WERI-Rb-1 (cell line): Measurements from ENCODE around the gene ACOXL.

Experiments
- DNase-seq: peaks from one replicate; pipeline ENCODE4 v3.0.0-alpha.2; 2020
- H3K27ac ChIP-seq: fragments of 250-450 bp; sonication (Bioruptor Pico); 2 replicates; pipeline ENCODE4 v1.5.1; 2020; ENCODE audit warnings: mild to moderate bottlenecking, moderate library complexity
- H3K27me3 ChIP-seq: fragments of 250-450 bp; sonication (Bioruptor Pico); 2 replicates; pipeline ENCODE4 v1.5.1; 2021; ENCODE audit warnings: mild to moderate bottlenecking, low read depth, moderate library complexity; ENCODE audit not compliant: insufficient read depth, severe bottlenecking
- H3K36me3 ChIP-seq: fragments of 250-450 bp; sonication (Bioruptor Pico); 2 replicates; pipeline ENCODE4 v1.5.1; 2020; ENCODE audit warnings: mild to moderate bottlenecking, moderate library complexity
- H3K4me3 ChIP-seq: 2 replicates; pipeline ENCODE4 v1.5.1; 2011; ENCODE audit warnings: low read depth, mild to moderate bottlenecking, control low read depth, low read length
- H3K9me3 ChIP-seq: fragments of 250-450 bp; sonication (Bioruptor Pico); 2 replicates; pipeline ENCODE4 v1.5.1; 2021; ENCODE audit warnings: mild to moderate bottlenecking, moderate library complexity; ENCODE audit not compliant: severe bottlenecking
- TF ChIP-seq, protein P1 (sequence below): IDR thresholded peaks from 2 replicates; pipeline ENCODE4 v1.5.1; 2011; ENCODE audit warnings: low read depth, mild to moderate bottlenecking, control low read depth, inconsistent platforms, low read length

Gene ACOXL

GRCh38 chr2:111017034-111017622, 284.8 kb downstream of the ACOXL start:
- no peaks in the 10 kb centered on the region for H3K9me3 ChIP-seq
- no peak for DNase-seq
- peaks cover 75% of the 10 kb centered on the region for H3K27me3 ChIP-seq
- TF ChIP-seq, protein P1, sequence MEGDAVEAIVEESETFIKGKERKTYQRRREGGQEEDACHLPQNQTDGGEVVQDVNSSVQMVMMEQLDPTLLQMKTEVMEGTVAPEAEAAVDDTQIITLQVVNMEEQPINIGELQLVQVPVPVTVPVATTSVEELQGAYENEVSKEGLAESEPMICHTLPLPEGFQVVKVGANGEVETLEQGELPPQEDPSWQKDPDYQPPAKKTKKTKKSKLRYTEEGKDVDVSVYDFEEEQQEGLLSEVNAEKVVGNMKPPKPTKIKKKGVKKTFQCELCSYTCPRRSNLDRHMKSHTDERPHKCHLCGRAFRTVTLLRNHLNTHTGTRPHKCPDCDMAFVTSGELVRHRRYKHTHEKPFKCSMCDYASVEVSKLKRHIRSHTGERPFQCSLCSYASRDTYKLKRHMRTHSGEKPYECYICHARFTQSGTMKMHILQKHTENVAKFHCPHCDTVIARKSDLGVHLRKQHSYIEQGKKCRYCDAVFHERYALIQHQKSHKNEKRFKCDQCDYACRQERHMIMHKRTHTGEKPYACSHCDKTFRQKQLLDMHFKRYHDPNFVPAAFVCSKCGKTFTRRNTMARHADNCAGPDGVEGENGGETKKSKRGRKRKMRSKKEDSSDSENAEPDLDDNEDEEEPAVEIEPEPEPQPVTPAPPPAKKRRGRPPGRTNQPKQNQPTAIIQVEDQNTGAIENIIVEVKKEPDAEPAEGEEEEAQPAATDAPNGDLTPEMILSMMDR, result no peak
- H3K27ac ChIP-seq, result no peak overlapping the region
- no peaks in the 10 kb centered on the region for H3K36me3 ChIP-seq
- H3K4me3 ChIP-seq, result no peak overlapping the region

GRCh38 chr2:111017909-111018308, 285.5 kb downstream of the ACOXL start:
- Histone ChIP-seq H3K4me3 (no peak overlapping the region), H3K9me3 (no peaks in the 10 kb centered on the region), H3K36me3 (no peaks in the 10 kb centered on the region), H3K27me3 (peaks cover 76% of the 10 kb centered on the region), H3K27ac (no peak overlapping the region)
- DNase-seq, result no peak
- TF ChIP-seq, protein P1, result no peak

GRCh38 chr2:111019381-111019780, 287.0 kb downstream of the ACOXL start:
- Histone ChIP-seq H3K27ac (no peak overlapping the region), H3K36me3 (no peaks in the 10 kb centered on the region), H3K27me3 (peaks cover 81% of the 10 kb centered on the region), H3K9me3 (no peaks in the 10 kb centered on the region), H3K4me3 (no peak overlapping the region)
- TF ChIP-seq, protein P1, result no peak
- no peak for DNase-seq

DNA sequence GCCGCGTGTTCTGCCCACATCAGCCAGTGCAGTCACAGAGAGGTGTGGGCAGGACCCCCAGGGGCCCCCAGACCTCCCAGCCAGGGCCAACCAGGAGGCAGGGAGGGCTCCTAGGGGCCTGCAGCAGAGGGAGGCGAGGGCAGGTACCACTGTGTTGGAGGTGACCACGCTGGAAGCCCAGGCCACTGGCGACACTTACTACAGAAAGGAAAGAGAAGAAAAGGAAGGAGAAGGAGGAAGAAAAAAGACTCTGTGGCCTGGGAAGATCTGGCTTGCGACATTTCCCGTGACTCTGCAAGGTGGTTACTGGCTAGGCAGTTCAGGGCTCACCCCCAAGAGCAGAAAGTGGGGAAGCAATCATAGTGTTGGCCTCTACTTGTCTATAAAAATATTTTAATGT, 290.3 kb downstream of the ACOXL start:
- H3K27ac ChIP-seq, result no peak overlapping the region
- H3K4me3 ChIP-seq, result no peak overlapping the region
- DNase-seq, result no peak
- no peaks in the 10 kb centered on the region for H3K9me3 ChIP-seq
- TF ChIP-seq, protein P1, result no peak
- H3K27me3 ChIP-seq, result peaks cover 83% of the 10 kb centered on the region
- no peaks in the 10 kb centered on the region for H3K36me3 ChIP-seq

DNA sequence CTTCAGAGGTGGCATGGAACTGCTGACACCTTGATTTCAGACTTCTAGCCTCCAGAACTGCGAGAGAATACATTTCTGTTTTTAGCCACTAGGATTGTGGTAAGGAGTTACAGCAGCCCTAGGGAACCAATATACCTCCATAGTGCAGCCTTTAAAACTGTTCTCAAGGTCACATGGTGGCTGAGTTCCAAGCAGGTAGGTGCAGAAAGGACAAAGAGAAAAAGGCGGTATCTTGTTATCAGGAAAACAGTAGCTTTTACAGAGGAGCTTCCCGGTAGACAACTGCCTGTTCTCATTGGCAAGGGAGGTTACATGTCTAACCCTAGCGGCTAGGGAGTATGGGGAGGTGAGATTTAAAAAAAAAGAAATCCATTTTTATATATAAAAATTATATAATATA, 292.1 kb downstream of the ACOXL start:
- TF ChIP-seq, protein P1, result no peak
- DNase-seq, result no peak
- no peak overlapping the region for H3K4me3 ChIP-seq
- no peaks in the 10 kb centered on the region for H3K36me3 ChIP-seq
- no peak overlapping the region for H3K27ac ChIP-seq
- peaks cover 5% of the 10 kb centered on the region for H3K9me3 ChIP-seq
- H3K27me3 ChIP-seq, result peaks cover 73% of the 10 kb centered on the region

GRCh38 chr2:111025288-111025687, 292.9 kb downstream of the ACOXL start:
- Histone ChIP-seq H3K4me3 (no peak overlapping the region), H3K27ac (no peak overlapping the region), H3K27me3 (peaks cover 68% of the 10 kb centered on the region), H3K9me3 (peaks cover 5% of the 10 kb centered on the region), H3K36me3 (no peaks in the 10 kb centered on the region)
- TF ChIP-seq, protein P1, result no peak
- DNase-seq, result no peak
